PC-3 (cell line): ENCODE data around the gene HNRNPH2.

ENCODE experiments used
- CTCF ChIP-seq: fragments of 300-600 bp; sonication (generic); conservative IDR thresholded peaks from 2 replicates; pipeline ENCODE4 v1.5.1; 2017; ENCODE audit warnings: antibody characterized with exemption, low read depth, mild to moderate bottlenecking, low read length
- EZH2 ChIP-seq: fragments of 300-600 bp; sonication (generic); IDR thresholded peaks from one replicate; pipeline ENCODE4 v1.6.1; 2017; ENCODE audit warnings: antibody characterized with exemption, mild to moderate bottlenecking, low read length; ENCODE audit not compliant: unreplicated experiment

- TF ChIP-seq CTCF (no peak), EZH2 (no peak)
These were observed 1.0 kb downstream of the HNRNPH2 start for GRCh38 chrX:101409043-101409442.
